GM18519 (cell line): ENCODE measurements around the gene PLG.
"Not testable (repeated sequence)": the region's sequence is repeated elsewhere in the genome, so short reads cannot be mapped to it uniquely, and the experiment has no call there.

Experiments used
- ATAC-seq: cut with Tn5 transposase; IDR thresholded peaks from one replicate; pipeline ENCODE4 v1.9.1; 2021; ENCODE audit warnings: mild to moderate bottlenecking, moderate library complexity; ENCODE audit not compliant: unreplicated experiment, low FRiP score

Gene PLG

GRCh38 chr6:160768101-160768500 is 66.1 kb downstream of the PLG start:
- no peak for ATAC-seq

GRCh38 chr6:160774399-160774798 is 72.4 kb downstream of the PLG start:
- ATAC-seq, result no peak

- peak; percentile 79 for ATAC-seq
These were observed 73.9 kb downstream of the PLG start for GRCh38 chr6:160775792-160776580.

GRCh38 chr6:160779095-160779494 is 77.1 kb downstream of the PLG start:
- ATAC-seq, result not testable (repeated sequence)

- not testable (repeated sequence) for ATAC-seq
These were observed 78.6 kb downstream of the PLG start for GRCh38 chr6:160780656-160781055.

- no peak for ATAC-seq
These were observed 79.3 kb downstream of the PLG start for GRCh38 chr6:160781298-160781697.

GRCh38 chr6:160782228-160782627 is 80.2 kb downstream of the PLG start:
- no peak for ATAC-seq

GRCh38 chr6:160783741-160784140 is 81.7 kb downstream of the PLG start:
- no peak for ATAC-seq

- ATAC-seq, result not testable (repeated sequence)
These were observed 86.1 kb downstream of the PLG start for GRCh38 chr6:160788126-160788525.

GRCh38 chr6:160788806-160789205 is 86.8 kb downstream of the PLG start:
- no peak for ATAC-seq

GRCh38 chr6:160789263-160790027 is 87.4 kb downstream of the PLG start:
- no peak for ATAC-seq

- ATAC-seq, result no peak
These were observed 88.2 kb downstream of the PLG start for GRCh38 chr6:160790028-160790792.

GRCh38 chr6:160791459-160791858 is 89.4 kb downstream of the PLG start:
- ATAC-seq, result peak; percentile 50

GRCh38 chr6:160791981-160792418 is 90.0 kb downstream of the PLG start:
- ATAC-seq, result peak; percentile 45

GRCh38 chr6:160792708-160793107 is 90.7 kb downstream of the PLG start:
- ATAC-seq, result no peak

GRCh38 chr6:160793652-160794051 is 91.6 kb downstream of the PLG start:
- ATAC-seq, result no peak

GRCh38 chr6:160795721-160796120 is 93.7 kb downstream of the PLG start:
- ATAC-seq, result no peak

- no peak for ATAC-seq
These were observed 96.6 kb downstream of the PLG start for GRCh38 chr6:160798625-160799024.

- ATAC-seq, result no peak
These were observed 97.9 kb downstream of the PLG start for GRCh38 chr6:160799801-160800506.

GRCh38 chr6:160801418-160801817 is 99.4 kb downstream of the PLG start:
- ATAC-seq, result no peak
